C4-2B (cell line): ENCODE measurements around the gene CDH12.

Experiments
- ZFX ChIP-seq: fragments of 450-650 bp; IDR thresholded peaks from 2 replicates; pipeline ENCODE4 v1.6.1; 2017
- TF ChIP-seq, protein P1 (sequence below): fragments of 450-650 bp; conservative IDR thresholded peaks from 2 replicates; pipeline ENCODE4 v1.5.1; 2017; ENCODE audit warnings: mild to moderate bottlenecking

DNA sequence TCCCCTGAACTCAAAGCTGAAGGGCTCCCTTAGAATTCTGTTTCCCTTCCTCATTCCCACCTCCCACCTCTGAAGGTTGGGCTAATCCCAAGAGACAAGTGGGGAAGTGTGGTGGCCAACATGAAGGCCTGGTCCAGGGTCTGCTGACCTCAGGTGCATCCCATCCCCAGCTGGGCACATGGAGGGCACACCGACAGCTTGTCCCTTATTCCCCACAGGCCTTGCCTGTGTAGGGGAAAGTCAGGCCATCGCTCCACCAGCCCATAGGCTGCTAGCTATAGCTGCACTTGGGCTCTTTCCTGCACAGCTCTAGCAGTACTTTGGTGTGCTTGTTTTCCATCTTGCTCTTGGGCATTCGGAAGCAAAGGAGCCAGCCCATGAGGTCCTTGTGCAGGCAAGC lies 247.7 kb downstream of the CDH12 start:
- TF ChIP-seq, protein P1, sequence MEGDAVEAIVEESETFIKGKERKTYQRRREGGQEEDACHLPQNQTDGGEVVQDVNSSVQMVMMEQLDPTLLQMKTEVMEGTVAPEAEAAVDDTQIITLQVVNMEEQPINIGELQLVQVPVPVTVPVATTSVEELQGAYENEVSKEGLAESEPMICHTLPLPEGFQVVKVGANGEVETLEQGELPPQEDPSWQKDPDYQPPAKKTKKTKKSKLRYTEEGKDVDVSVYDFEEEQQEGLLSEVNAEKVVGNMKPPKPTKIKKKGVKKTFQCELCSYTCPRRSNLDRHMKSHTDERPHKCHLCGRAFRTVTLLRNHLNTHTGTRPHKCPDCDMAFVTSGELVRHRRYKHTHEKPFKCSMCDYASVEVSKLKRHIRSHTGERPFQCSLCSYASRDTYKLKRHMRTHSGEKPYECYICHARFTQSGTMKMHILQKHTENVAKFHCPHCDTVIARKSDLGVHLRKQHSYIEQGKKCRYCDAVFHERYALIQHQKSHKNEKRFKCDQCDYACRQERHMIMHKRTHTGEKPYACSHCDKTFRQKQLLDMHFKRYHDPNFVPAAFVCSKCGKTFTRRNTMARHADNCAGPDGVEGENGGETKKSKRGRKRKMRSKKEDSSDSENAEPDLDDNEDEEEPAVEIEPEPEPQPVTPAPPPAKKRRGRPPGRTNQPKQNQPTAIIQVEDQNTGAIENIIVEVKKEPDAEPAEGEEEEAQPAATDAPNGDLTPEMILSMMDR: no peak
- no peak for TF ChIP-seq ZFX
